ENCODE results near the gene PLCB1.

DNA sequence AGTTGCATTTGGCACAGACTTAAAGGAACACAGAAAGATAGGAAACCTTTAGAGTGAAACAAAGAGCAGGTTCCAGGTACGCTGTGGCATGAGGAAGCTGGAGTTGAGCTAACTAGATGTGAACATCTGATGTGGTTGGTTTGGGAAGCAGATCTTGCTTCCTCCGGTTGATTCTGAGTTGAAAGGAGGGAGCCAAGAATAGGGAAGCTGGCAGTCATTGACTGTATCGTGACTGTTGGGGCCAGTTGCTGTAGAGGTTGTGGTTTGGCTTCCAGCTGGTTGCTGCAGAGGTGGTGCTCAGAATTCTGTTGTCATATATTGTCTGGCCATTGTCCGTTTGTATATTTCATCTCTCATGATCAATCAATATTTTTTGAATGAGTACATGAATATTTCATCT, 325.9 kb downstream of the PLCB1 start:
- TF ChIP-seq EZH2 (IDR thresholded peaks at IDR 0.05; ENCODE audit: low read length, unreplicated experiment) (no peak), EZH2phosphoT487 (IDR thresholded peaks at IDR 0.05; ENCODE audit: borderline replicate concordance, low read length) (no peak)
- TF ChIP-seq, protein P1, sequence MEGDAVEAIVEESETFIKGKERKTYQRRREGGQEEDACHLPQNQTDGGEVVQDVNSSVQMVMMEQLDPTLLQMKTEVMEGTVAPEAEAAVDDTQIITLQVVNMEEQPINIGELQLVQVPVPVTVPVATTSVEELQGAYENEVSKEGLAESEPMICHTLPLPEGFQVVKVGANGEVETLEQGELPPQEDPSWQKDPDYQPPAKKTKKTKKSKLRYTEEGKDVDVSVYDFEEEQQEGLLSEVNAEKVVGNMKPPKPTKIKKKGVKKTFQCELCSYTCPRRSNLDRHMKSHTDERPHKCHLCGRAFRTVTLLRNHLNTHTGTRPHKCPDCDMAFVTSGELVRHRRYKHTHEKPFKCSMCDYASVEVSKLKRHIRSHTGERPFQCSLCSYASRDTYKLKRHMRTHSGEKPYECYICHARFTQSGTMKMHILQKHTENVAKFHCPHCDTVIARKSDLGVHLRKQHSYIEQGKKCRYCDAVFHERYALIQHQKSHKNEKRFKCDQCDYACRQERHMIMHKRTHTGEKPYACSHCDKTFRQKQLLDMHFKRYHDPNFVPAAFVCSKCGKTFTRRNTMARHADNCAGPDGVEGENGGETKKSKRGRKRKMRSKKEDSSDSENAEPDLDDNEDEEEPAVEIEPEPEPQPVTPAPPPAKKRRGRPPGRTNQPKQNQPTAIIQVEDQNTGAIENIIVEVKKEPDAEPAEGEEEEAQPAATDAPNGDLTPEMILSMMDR (conservative IDR thresholded peaks at IDR 0.05; ENCODE audit: low read depth, low read length) = no peak

Measured in PC-3 (cell line).